ENCODE data around the gene GALNT9.

DNA sequence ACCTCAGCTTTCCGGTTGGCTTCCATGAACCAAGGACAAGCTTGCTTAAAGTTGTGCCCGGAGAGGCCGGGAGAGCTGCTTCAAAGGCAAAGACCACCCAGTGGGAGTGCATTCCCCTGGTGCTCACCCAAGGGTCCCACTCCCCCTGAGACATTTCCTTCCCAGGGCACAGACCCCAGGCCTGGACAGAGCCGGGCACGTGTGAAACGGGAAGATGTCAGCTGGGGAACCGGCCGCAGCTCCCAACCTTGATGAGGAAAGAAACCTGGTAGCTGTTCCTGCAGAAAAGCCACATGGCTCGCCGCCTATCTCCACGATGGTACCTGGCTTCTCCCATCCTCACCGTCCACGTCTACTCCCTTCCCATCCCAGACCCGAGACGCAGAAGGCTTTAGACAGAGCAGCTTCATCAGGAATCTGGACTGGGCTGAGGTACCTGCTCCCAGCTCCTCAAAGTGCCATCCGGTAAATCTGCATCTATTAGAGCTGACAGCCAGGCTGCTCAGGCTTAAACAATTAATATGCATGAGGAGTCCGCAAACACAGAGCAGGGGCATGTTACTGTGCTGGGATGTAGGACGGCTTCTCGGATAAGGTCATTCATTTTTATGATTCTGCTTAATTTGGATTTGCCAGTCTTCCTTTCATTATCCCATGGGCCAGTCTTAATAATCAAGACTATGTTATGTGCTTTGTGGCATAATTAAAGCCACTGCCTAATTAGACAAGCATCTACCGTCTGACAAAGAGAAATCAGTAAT lies 53.1 kb downstream of the GALNT9 start:
- TF ChIP-seq, protein P1, sequence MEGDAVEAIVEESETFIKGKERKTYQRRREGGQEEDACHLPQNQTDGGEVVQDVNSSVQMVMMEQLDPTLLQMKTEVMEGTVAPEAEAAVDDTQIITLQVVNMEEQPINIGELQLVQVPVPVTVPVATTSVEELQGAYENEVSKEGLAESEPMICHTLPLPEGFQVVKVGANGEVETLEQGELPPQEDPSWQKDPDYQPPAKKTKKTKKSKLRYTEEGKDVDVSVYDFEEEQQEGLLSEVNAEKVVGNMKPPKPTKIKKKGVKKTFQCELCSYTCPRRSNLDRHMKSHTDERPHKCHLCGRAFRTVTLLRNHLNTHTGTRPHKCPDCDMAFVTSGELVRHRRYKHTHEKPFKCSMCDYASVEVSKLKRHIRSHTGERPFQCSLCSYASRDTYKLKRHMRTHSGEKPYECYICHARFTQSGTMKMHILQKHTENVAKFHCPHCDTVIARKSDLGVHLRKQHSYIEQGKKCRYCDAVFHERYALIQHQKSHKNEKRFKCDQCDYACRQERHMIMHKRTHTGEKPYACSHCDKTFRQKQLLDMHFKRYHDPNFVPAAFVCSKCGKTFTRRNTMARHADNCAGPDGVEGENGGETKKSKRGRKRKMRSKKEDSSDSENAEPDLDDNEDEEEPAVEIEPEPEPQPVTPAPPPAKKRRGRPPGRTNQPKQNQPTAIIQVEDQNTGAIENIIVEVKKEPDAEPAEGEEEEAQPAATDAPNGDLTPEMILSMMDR (IDR thresholded peaks at IDR 0.05; ENCODE audit: insufficient read depth, low read depth, low read length): no peak
- TF ChIP-seq EZH2 (IDR thresholded peaks at IDR 0.05; ENCODE audit: insufficient read depth, low read length): no peak

Data from astrocyte (in vitro differentiated cells and primary cell).